H1 (cell line): ENCODE results near the gene FGF2.

Source experiments
- EP300 ChIP-seq, 2 experiments: IDR thresholded peaks; 1 replicate in 1 of 2; 2 replicates in 1 of 2; pipeline ENCODE4 v1.6.1; 2011 to 2012; ENCODE audit warnings: low read depth in 2 of 2, low read length in 2 of 2, mild to moderate bottlenecking in 2 of 2, borderline replicate concordance in 1 of 2, inconsistent platforms in 1 of 2, moderate library complexity in 1 of 2
- GABPA ChIP-seq: IDR thresholded peaks from 2 replicates; pipeline ENCODE4 v1.6.1; 2011; ENCODE audit warnings: mild to moderate bottlenecking, low read length, moderate library complexity, borderline replicate concordance; ENCODE audit not compliant: insufficient read depth
- KDM5A ChIP-seq: fragments of 200-600 bp; IDR thresholded peaks from 2 replicates; pipeline ENCODE4 v1.7.1; 2012; ENCODE audit warnings: mild to moderate bottlenecking, low read length, inconsistent platforms, mixed read lengths
- POLR2A ChIP-seq, 2 experiments: IDR thresholded peaks; 1 replicate in 1 of 2; 2 replicates in 1 of 2; pipeline ENCODE4 v1.6.1; 2011; ENCODE audit warnings: low read depth in 2 of 2, low read length in 2 of 2, mild to moderate bottlenecking in 2 of 2; ENCODE audit errors: control extremely low read depth in 1 of 2
- POLR2AphosphoS5 ChIP-seq: IDR thresholded peaks from 2 replicates; pipeline ENCODE4 v1.6.1; 2011; ENCODE audit warnings: low read depth, low read length
- RFX5 ChIP-seq: IDR thresholded peaks from 2 replicates; pipeline ENCODE4 v1.6.1; 2011; ENCODE audit warnings: low read depth, low read length, improper control_type of control experiment, borderline replicate concordance

DNA sequence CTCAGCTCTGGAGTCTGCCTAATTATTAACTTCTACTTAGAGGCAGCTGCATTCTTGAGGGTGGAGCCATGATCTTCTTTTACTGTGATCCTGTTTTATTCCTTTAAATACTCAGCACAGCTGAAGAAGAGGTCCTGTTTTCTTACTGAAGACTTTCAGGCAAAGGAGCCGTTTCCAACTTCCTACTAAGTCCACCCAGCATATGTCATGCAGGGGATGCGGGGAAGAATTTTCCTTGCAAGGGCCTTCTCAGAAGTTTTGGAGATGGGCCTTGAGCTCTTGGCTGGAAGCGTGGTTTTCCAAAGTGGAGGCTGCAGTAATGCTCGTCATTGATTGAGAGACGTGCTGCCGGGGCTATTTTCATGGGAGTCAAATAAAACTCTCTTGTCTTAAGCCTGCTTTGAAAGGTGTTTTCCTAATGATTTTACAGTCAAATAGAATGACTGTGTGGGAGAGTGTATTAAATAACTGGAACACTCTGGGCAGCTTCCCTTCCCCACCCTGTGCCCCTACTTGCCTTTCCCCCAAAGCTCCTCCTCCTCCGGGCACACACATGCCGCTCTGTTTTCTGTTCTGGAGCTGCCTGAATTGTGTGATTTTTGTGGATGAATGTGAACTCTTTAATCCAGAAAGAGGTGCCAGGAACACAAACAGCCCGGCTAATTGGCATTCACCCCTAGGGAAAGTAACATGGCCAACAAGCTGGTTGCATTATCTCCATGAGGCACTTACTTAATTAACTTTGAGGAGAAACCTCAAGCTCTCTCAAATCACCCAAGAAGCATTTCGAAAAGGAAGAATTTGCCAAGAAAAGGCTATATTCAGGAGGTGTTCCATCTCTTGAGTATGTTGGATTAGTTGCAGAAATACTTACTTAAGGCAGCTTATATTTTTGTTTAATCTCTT, 28.1 kb downstream of the FGF2 start:
- TF ChIP-seq KDM5A (no peak), EP300 (IDR thresholded peaks at IDR 0.05; ENCODE audit: borderline replicate concordance in 1 of 2, low read depth in 2 of 2, low read length in 2 of 2) (no peak), POLR2A (IDR thresholded peaks at IDR 0.05; ENCODE audit: control extremely low read depth in 1 of 2, low read depth in 2 of 2, low read length in 2 of 2) (no peak), GABPA (no peak), RFX5 (no peak), POLR2AphosphoS5 (0 out of 2 replicates have a peak, but pooled peaks have one; percentile 4)
